K562 (cell line): ENCODE measurements around the gene TLCD1. TPM values are rescaled to one million over a fixed set of nuclear protein-coding genes. Genes with fewer than 3 reads are reported as not detected.

Experiments
- ATF4 ChIP-seq: fragments of 450-650 bp; formaldehyde crosslinking; IDR thresholded peaks from 2 replicates; pipeline ENCODE4 v1.4.0; 2022; ENCODE audit warnings: mild to moderate bottlenecking, moderate library complexity
- CHD1 ChIP-seq: fragments of 200-600 bp; sonication (generic); IDR thresholded peaks from one replicate; pipeline ENCODE4 v1.6.1; 2012; ENCODE audit warnings: mild to moderate bottlenecking, moderate library complexity, low read length, inconsistent platforms
- CREB3 ChIP-seq: fragments of 450-650 bp; conservative IDR thresholded peaks from 2 replicates; pipeline ENCODE4 v1.6.1; 2016; ENCODE audit warnings: missing genetic modification characterization, low read depth, mild to moderate bottlenecking, missing compliant biosample characterization, moderate library complexity
- IRF1 ChIP-seq: sonication (generic); formaldehyde crosslinking; IDR thresholded peaks from 2 replicates; pipeline ENCODE4 v1.8.0; 2022; ENCODE audit warnings: missing genetic modification reagents, mild to moderate bottlenecking, borderline replicate concordance
- JUN ChIP-seq, 2 experiments: sonication (generic) in 1 of 2; formaldehyde crosslinking in 1 of 2; IDR thresholded peaks; 2 replicates each; pipeline versions ENCODE4 v1.6.1 to v1.8.0; 2012 to 2022; ENCODE audit warnings: borderline replicate concordance in 2 of 2, mild to moderate bottlenecking in 2 of 2, improper control_type of control experiment in 1 of 2, low read depth in 1 of 2, low read length in 1 of 2, missing genetic modification reagents in 1 of 2
- KHSRP ChIP-seq: fragments of 450-650 bp; IDR thresholded peaks from 2 replicates; pipeline ENCODE4 v1.6.1; 2017
- MAX ChIP-seq: sonication (generic); formaldehyde crosslinking; IDR thresholded peaks from 2 replicates; pipeline ENCODE4 v1.9.0; 2022; ENCODE audit warnings: mild to moderate bottlenecking, missing genetic modification reagents
- PTBP1 ChIP-seq: fragments of 200-400 bp; formaldehyde crosslinking; IDR thresholded peaks from 2 replicates; pipeline ENCODE4 v1.6.1; 2017; ENCODE audit warnings: low read depth, low read length
- PTRF ChIP-seq: fragments of 450-650 bp; IDR thresholded peaks from 2 replicates; pipeline ENCODE4 v1.6.1; 2016; ENCODE audit warnings: mild to moderate bottlenecking, missing genetic modification characterization, missing compliant biosample characterization
- SMC3 ChIP-seq: conservative IDR thresholded peaks from 2 replicates; pipeline ENCODE4 v1.6.1; 2011; ENCODE audit warnings: low read depth, low read length, improper control_type of control experiment; ENCODE audit not compliant: insufficient read depth
- TAF1 ChIP-seq: IDR thresholded peaks from 2 replicates; pipeline ENCODE4 v1.6.1; 2011; ENCODE audit warnings: mild to moderate bottlenecking, low read length, moderate library complexity; ENCODE audit not compliant: insufficient read depth, control insufficient read depth, severe bottlenecking; ENCODE audit errors: extremely low read depth
- TCF7 ChIP-seq: sonication (generic); IDR thresholded peaks from 2 replicates; pipeline ENCODE4 v1.6.1; 2016; ENCODE audit warnings: antibody characterized with exemption, borderline replicate concordance
- THRAP3 ChIP-seq: fragments of 450-650 bp; IDR thresholded peaks from 2 replicates; pipeline ENCODE4 v1.6.1; 2016; ENCODE audit warnings: mild to moderate bottlenecking, inconsistent platforms, borderline replicate concordance
- TRIM24 ChIP-seq, 2 experiments: fragments of 450-650 bp; IDR thresholded peaks; 2 replicates each; pipeline ENCODE4 v1.6.1; 2016
- polyA plus RNA-seq, 8 experiments: library from polyadenylated mRNA; depleted of rRNA in 4 of 8; stranded (reverse) in 5 of 8; unstranded in 3 of 8; fragments of >200 nt; fragmentation: Nextera tagmentation in 2 of 8; fragmentation: Illumina TruSeq in 1 of 8; extraction: Ambion mirVana in 2 of 8; extraction: Trizol in 1 of 8; gene quantifications; 2 replicates each; pipeline versions ENCODE4 v1.2.1 to v1.2.3, GENCODE V29; 2011 to 2014; ENCODE audit warnings: inconsistent platforms in 1 of 8, missing spikeins in 1 of 8
- total RNA-seq, 7 experiments: library from RNA; depleted of rRNA in 6 of 7; stranded (reverse); fragments of >200 nt in 6 of 7; fragmentation: Illumina TruSeq in 2 of 7; extraction: Trizol in 2 of 7; gene quantifications; 2 replicates each; pipeline versions ENCODE4 v1.2.1 to v1.2.3, GENCODE V29; 2011 to 2021; ENCODE audit warnings: low replicate concordance in 1 of 7
- TF ChIP-seq, protein P1 (sequence below): fragments of 250-450 bp; sonication (Bioruptor Pico); IDR thresholded peaks from 2 replicates; pipeline ENCODE4 v1.9.0; 2021; ENCODE audit warnings: mild to moderate bottlenecking

TLCD1 gene
- total and polyA plus RNA-seq, 9 of the 15 experiments (the other 6 are each of a cell fraction or from before 2014, with no cell fraction given), result 6.8 to 37.7 (median 21.7) TPM

DNA sequence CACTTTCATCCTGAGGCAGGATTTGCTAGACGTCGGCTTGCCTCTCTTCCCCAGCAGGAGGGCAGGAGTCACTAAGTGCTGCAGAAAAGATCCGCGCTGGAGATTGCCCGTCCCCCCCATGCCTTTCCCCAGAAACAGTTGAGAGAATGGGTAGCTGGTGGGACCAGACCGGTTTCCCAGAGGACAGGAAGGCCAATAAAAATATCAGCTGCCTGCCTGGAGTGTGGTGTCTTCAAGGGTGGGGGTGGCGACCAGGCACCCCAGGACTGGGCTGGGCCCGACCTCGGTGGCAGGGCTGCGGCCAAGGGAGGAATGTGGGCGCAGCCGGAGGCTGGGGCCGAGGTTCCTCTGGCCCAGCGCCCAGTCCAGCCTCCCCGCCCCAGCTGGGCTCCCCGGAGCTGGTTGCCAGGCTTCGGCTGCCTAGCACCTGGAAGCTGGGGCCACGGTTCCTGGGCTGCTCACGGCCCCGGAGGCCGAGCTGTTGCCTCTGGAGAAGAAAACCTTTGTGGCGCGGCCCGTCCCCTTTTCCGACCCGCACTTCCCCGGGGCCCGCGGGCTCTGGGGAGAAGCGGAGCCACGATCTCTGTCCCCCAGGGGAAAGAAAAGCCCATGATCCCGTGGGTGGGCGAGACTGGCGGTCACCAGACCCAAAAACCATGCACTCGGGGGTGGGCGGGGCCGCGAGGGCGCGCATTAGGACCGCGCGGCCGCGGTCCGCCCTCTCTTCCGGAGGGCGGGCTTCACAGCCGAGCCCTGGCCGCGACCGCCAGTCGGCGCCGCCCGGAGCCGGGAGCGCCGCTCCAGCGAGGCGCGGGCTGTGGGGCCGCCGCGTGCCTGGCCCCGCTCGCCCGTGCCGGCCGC lies 17.4 kb upstream of the TLCD1 start, which contains the start of gene TRAF4 (continued):
- TF ChIP-seq JUN (IDR thresholded peaks at IDR 0.05; ENCODE audit: borderline replicate concordance, low read depth, low read length), result peak; percentile 46; the same call in 1 of the 2 replicates
- no peak for TF ChIP-seq JUN (CRISPR knock-in tag; IDR thresholded peaks at IDR 0.05; ENCODE audit: borderline replicate concordance)
- TF ChIP-seq THRAP3, result no peak
- TF ChIP-seq TCF7, result 0 out of 2 replicates have a peak, but pooled peaks have one; percentile 17
- peak; percentile 46 for TF ChIP-seq CHD1
- TF ChIP-seq TRIM24 (IDR thresholded peaks at IDR 0.05), result no peak
- TF ChIP-seq ATF4 (CRISPR knock-in tag), result peak; percentile 8; the same call in 1 of the 2 replicates
- TF ChIP-seq TAF1, result peak; percentile 82
- 0 out of 2 replicates have a peak, but pooled peaks have one; percentile 51 for TF ChIP-seq PTBP1
- TF ChIP-seq KHSRP, result no peak
- TF ChIP-seq MAX (CRISPR knock-in tag), result no peak
- no peak for TF ChIP-seq PTRF (tag)
- TF ChIP-seq, protein P1, sequence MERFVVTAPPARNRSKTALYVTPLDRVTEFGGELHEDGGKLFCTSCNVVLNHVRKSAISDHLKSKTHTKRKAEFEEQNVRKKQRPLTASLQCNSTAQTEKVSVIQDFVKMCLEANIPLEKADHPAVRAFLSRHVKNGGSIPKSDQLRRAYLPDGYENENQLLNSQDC (CRISPR knock-in tag), result 0 out of 2 replicates have a peak, but pooled peaks have one; percentile 1
- 0 out of 2 replicates have a peak, but pooled peaks have one; percentile 48 for TF ChIP-seq CREB3 (tag)
- no peak for TF ChIP-seq IRF1 (CRISPR knock-in tag)
- TF ChIP-seq SMC3, result 0 out of 2 replicates have a peak, but pooled peaks have one; percentile 0
